Measurements from ENCODE around the gene KDM4B.

The KDM4B gene

GRCh38 chr19:5136073-5136855 lies 167.4 kb downstream of the KDM4B start:
- Histone ChIP-seq H3K9me3 (ENCODE audit: control insufficient read depth, low read depth, low read length) (no peaks in the 10 kb centered on the region), H3K36me3 (ENCODE audit: control insufficient read depth, low read depth, low read length) (peaks cover 3% of the 10 kb centered on the region), H3K27me3 (ENCODE audit: control insufficient read depth, insufficient read depth, low read length) (no peaks in the 10 kb centered on the region), H3K4me1 (ENCODE audit: control insufficient read depth, low read depth, low read length) (peaks cover 12% of the 10 kb centered on the region), H3K4me3 (ENCODE audit: low read length) (no peak overlapping the region), H3K9ac (ENCODE audit: low read length) (no peak overlapping the region), H3K27ac (ENCODE audit: low read length) (no peak overlapping the region)

- Histone ChIP-seq H3K27me3 (ENCODE audit: control insufficient read depth, insufficient read depth, low read length) (no peaks in the 10 kb centered on the region), H3K9ac (ENCODE audit: low read length) (no peak overlapping the region), H3K4me1 (ENCODE audit: control insufficient read depth, low read depth, low read length) (peaks cover 6% of the 10 kb centered on the region), H3K27ac (ENCODE audit: low read length) (no peak overlapping the region), H3K36me3 (ENCODE audit: control insufficient read depth, low read depth, low read length) (peaks cover 3% of the 10 kb centered on the region), H3K4me3 (ENCODE audit: low read length) (no peak overlapping the region), H3K9me3 (ENCODE audit: control insufficient read depth, low read depth, low read length) (no peaks in the 10 kb centered on the region)
Measured at GRCh38 chr19:5137114-5137513, 168.2 kb downstream of the KDM4B start.

GRCh38 chr19:5137571-5138124 lies 168.7 kb downstream of the KDM4B start:
- Histone ChIP-seq H3K4me1 (ENCODE audit: control insufficient read depth, low read depth, low read length) (peaks cover under 1% of the 10 kb centered on the region), H3K27me3 (ENCODE audit: control insufficient read depth, insufficient read depth, low read length) (no peaks in the 10 kb centered on the region), H3K27ac (ENCODE audit: low read length) (no peak overlapping the region), H3K36me3 (ENCODE audit: control insufficient read depth, low read depth, low read length) (peaks cover 3% of the 10 kb centered on the region), H3K4me3 (ENCODE audit: low read length) (no peak overlapping the region), H3K9me3 (ENCODE audit: control insufficient read depth, low read depth, low read length) (no peaks in the 10 kb centered on the region), H3K9ac (ENCODE audit: low read length) (no peak overlapping the region)

GRCh38 chr19:5138606-5139582 lies 170.0 kb downstream of the KDM4B start:
- Histone ChIP-seq H3K9me3 (ENCODE audit: control insufficient read depth, low read depth, low read length) (no peaks in the 10 kb centered on the region), H3K4me3 (ENCODE audit: low read length) (no peak overlapping the region), H3K27me3 (ENCODE audit: control insufficient read depth, insufficient read depth, low read length) (no peaks in the 10 kb centered on the region), H3K36me3 (ENCODE audit: control insufficient read depth, low read depth, low read length) (peaks cover 3% of the 10 kb centered on the region), H3K4me1 (ENCODE audit: control insufficient read depth, low read depth, low read length) (no peaks in the 10 kb centered on the region), H3K27ac (ENCODE audit: low read length) (no peak overlapping the region), H3K9ac (ENCODE audit: low read length) (no peak overlapping the region)

- Histone ChIP-seq H3K4me3 (ENCODE audit: low read length) (no peak overlapping the region), H3K36me3 (ENCODE audit: control insufficient read depth, low read depth, low read length) (peaks cover 3% of the 10 kb centered on the region), H3K9ac (ENCODE audit: low read length) (no peak overlapping the region), H3K4me1 (ENCODE audit: control insufficient read depth, low read depth, low read length) (no peaks in the 10 kb centered on the region), H3K9me3 (ENCODE audit: control insufficient read depth, low read depth, low read length) (no peaks in the 10 kb centered on the region), H3K27ac (ENCODE audit: low read length) (no peak overlapping the region), H3K27me3 (ENCODE audit: control insufficient read depth, insufficient read depth, low read length) (no peaks in the 10 kb centered on the region)
Measured at GRCh38 chr19:5139583-5140325, 170.8 kb downstream of the KDM4B start.

GRCh38 chr19:5141129-5141849 lies 172.4 kb downstream of the KDM4B start:
- Histone ChIP-seq H3K27ac (ENCODE audit: low read length) (no peak overlapping the region), H3K9me3 (ENCODE audit: control insufficient read depth, low read depth, low read length) (no peaks in the 10 kb centered on the region), H3K4me3 (ENCODE audit: low read length) (no peak overlapping the region), H3K4me1 (ENCODE audit: control insufficient read depth, low read depth, low read length) (no peaks in the 10 kb centered on the region), H3K27me3 (ENCODE audit: control insufficient read depth, insufficient read depth, low read length) (no peaks in the 10 kb centered on the region), H3K36me3 (ENCODE audit: control insufficient read depth, low read depth, low read length) (peaks cover 3% of the 10 kb centered on the region), H3K9ac (ENCODE audit: low read length) (no peak overlapping the region)

- Histone ChIP-seq H3K9me3 (ENCODE audit: control insufficient read depth, low read depth, low read length) (no peaks in the 10 kb centered on the region), H3K27ac (ENCODE audit: low read length) (no peak overlapping the region), H3K4me3 (ENCODE audit: low read length) (no peak overlapping the region), H3K27me3 (ENCODE audit: control insufficient read depth, insufficient read depth, low read length) (no peaks in the 10 kb centered on the region), H3K4me1 (ENCODE audit: control insufficient read depth, low read depth, low read length) (no peaks in the 10 kb centered on the region), H3K9ac (ENCODE audit: low read length) (no peak overlapping the region), H3K36me3 (ENCODE audit: control insufficient read depth, low read depth, low read length) (peaks cover 3% of the 10 kb centered on the region)
Measured at GRCh38 chr19:5141850-5142724, 173.2 kb downstream of the KDM4B start.

- Histone ChIP-seq H3K9me3 (ENCODE audit: control insufficient read depth, low read depth, low read length) (no peaks in the 10 kb centered on the region), H3K4me1 (ENCODE audit: control insufficient read depth, low read depth, low read length) (no peaks in the 10 kb centered on the region), H3K9ac (ENCODE audit: low read length) (no peak overlapping the region), H3K4me3 (ENCODE audit: low read length) (no peak overlapping the region), H3K27ac (ENCODE audit: low read length) (no peak overlapping the region), H3K27me3 (ENCODE audit: control insufficient read depth, insufficient read depth, low read length) (no peaks in the 10 kb centered on the region), H3K36me3 (ENCODE audit: control insufficient read depth, low read depth, low read length) (peaks cover 3% of the 10 kb centered on the region)
Measured at GRCh38 chr19:5142725-5143097, 173.8 kb downstream of the KDM4B start.

- Histone ChIP-seq H3K4me1 (ENCODE audit: control insufficient read depth, low read depth, low read length) (no peaks in the 10 kb centered on the region), H3K9ac (ENCODE audit: low read length) (no peak overlapping the region), H3K36me3 (ENCODE audit: control insufficient read depth, low read depth, low read length) (no peaks in the 10 kb centered on the region), H3K9me3 (ENCODE audit: control insufficient read depth, low read depth, low read length) (no peaks in the 10 kb centered on the region), H3K4me3 (ENCODE audit: low read length) (no peak overlapping the region), H3K27me3 (ENCODE audit: control insufficient read depth, insufficient read depth, low read length) (no peaks in the 10 kb centered on the region), H3K27ac (ENCODE audit: low read length) (no peak overlapping the region)
Measured at GRCh38 chr19:5143471-5144411, 174.8 kb downstream of the KDM4B start.
